ENCODE data around the gene VAV3. TPM values are rescaled to one million over a fixed set of nuclear protein-coding genes. Genes with fewer than 3 reads are reported as not detected.

VAV3 gene
- total RNA-seq, 4 donors from 2014 or later: 1.9 to 5.8 (median 3.0) TPM

DNA sequence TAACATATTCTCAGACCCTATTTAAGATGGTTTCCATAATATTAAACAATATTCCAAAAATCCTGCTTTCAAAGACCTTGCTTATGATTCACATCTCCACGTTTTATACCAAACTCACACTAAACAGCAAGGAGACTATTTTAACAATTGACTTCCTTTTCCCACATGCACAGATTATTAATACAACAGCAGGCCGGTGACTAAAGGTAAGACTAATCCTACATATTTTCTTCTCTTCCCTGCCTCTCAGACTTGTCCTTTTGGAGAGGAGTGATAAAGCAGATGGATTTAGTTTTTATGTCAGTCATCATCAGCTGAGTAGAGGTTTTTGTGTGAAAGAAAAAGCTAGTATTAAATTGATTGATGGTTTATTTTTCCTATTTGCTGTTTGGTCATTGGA, 423.6 kb downstream of the VAV3 start:
- no peak overlapping the region for H3K4me3 ChIP-seq

DNA sequence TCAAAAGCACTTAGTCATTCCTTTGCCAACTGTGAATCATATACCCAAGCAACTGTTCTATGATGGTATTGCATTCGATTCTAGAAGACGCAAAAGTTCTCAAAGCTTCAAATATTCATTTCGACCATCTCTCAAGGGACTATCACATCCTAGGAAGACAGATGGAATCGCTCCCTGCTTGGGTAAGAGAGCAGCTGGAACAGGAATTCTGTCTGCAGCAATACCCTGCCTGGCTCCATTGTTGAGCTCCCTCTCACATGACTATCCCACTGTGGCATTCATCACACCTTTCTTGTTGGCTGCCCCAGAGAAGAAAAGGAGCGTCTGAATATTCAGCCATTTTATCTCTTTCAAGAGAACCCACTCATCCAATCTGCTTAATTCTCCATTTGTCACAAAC, 426.5 kb downstream of the VAV3 start:
- Histone ChIP-seq H3K9me3 (no peaks in the 10 kb centered on the region), H3K4me1 (peaks cover 0 to 22% (median 20%) of the 10 kb centered on the region in 4 donors), H3K4me3 (no peak overlapping the region), H3K27me3 (no peaks in the 10 kb centered on the region), H3K36me3 (no peaks in the 10 kb centered on the region), H3K27ac (replicated peaks in 1 of 4) (no peak overlapping the region)
- TF ChIP-seq CTCF (IDR thresholded peaks at IDR 0.05) (no peak), POLR2A (IDR thresholded peaks at IDR 0.05; ENCODE audit: low read depth) (no peak), EP300 (IDR thresholded peaks at IDR 0.05) (no peak), POLR2AphosphoS5 (IDR thresholded peaks at IDR 0.05) (no peak)
- 85% methylated on average over 5 of the region's 5 CpGs for WGBS
- DNase-seq (ENCODE audit: extremely low spot score): no peak
- intact Hi-C loops (cut with DNase I): loop anchor here (10.0 kb wide), 1 partner anchor 206 kb away; no protein-coding TSS in a partner anchor

More for the DNA sequence above, 423.6 kb downstream of the VAV3 start:
- Histone ChIP-seq H3K4me1 (peaks cover 0 to 5% (median 3%) of the 10 kb centered on the region in 4 donors), H3K36me3 (no peaks in the 10 kb centered on the region), H3K27ac (replicated peaks in 1 of 4) (no peak overlapping the region), H3K9me3 (no peaks in the 10 kb centered on the region), H3K27me3 (no peaks in the 10 kb centered on the region)
- intact Hi-C loops (cut with DNase I): no loop called here
- TF ChIP-seq EP300 (IDR thresholded peaks at IDR 0.05) (no peak), CTCF (IDR thresholded peaks at IDR 0.05) (no peak), POLR2AphosphoS5 (IDR thresholded peaks at IDR 0.05) (no peak), POLR2A (IDR thresholded peaks at IDR 0.05; ENCODE audit: low read depth) (no peak)
- DNase-seq (ENCODE audit: extremely low spot score): no peak
- 87% methylated on average over 2 of the region's 2 CpGs for WGBS

- TF ChIP-seq POLR2AphosphoS5 (IDR thresholded peaks at IDR 0.05) (no peak), CTCF (IDR thresholded peaks at IDR 0.05) (no peak)
- Histone ChIP-seq H3K4me3 (no peak overlapping the region), H3K36me3 (no peaks in the 10 kb centered on the region), H3K4me1 (peaks cover 0 to 38% (median 20%) of the 10 kb centered on the region in 4 donors), H3K27ac (replicated peaks in 1 of 4) (no peak overlapping the region), H3K27me3 (no peaks in the 10 kb centered on the region), H3K9me3 (no peaks in the 10 kb centered on the region)
- DNase-seq (ENCODE audit: extremely low spot score): no peak
- intact Hi-C loops (cut with DNase I): loop anchor here (10.0 kb wide), 1 partner anchor 209 kb away; no protein-coding TSS in a partner anchor
- WGBS: 34% methylated on average over 3 of the region's 3 CpGs
Observed at GRCh38 chr1:107536266-107536665, 428.7 kb downstream of the VAV3 start.

DNA sequence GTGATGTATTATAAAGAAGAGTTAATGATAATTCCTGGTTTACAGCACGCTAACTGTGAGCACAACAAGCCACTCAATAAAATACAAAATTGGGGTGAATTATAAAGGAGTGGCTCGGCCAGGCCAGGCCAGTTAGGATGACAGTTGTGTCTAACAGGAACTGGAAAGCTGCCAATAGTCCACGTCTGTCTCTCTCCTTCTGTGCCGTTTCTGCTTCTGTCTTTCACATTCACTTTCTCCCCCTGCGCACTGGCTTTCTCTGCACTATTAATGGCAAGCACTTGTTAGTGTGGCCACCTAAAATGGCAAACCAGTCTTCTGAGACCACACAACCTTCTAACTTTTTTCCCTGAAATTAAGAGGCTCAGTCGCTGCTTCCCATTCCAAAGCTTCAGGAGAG, 429.9 kb downstream of the VAV3 start:
- 64% methylated on average over 6 of the region's 6 CpGs for WGBS
- intact Hi-C loops (cut with DNase I): loop anchor here (10.0 kb wide), 1 partner anchor 210 kb away; no protein-coding TSS in a partner anchor
- no peaks in the 10 kb centered on the region for H3K27me3 ChIP-seq

More for the DNA sequence above, 429.9 kb downstream of the VAV3 start:
- no peak for DNase-seq (ENCODE audit: extremely low spot score)
- Histone ChIP-seq H3K36me3 (no peaks in the 10 kb centered on the region), H3K4me1 (peaks cover 0 to 42% (median 20%) of the 10 kb centered on the region in 4 donors), H3K27ac (replicated peaks in 1 of 4) (no peak overlapping the region), H3K4me3 (no peak overlapping the region), H3K9me3 (no peaks in the 10 kb centered on the region)
- TF ChIP-seq POLR2AphosphoS5 (IDR thresholded peaks at IDR 0.05) (no peak), EP300 (IDR thresholded peaks at IDR 0.05) (no peak), CTCF (IDR thresholded peaks at IDR 0.05) (no peak), POLR2A (IDR thresholded peaks at IDR 0.05; ENCODE audit: low read depth) (no peak)
